Activated CD8-positive, alpha-beta memory T cell treated with anti-CD3 and anti-CD28 coated beads for 48 hours (primary cell): ENCODE data around the gene FOCAD.

ENCODE experiments used
- DNase-seq, 3 experiments: peaks; one replicate each; pipeline ENCODE4 v3.0.0-alpha.2; 2020; ENCODE audit warnings: low read depth in 2 of 3, low spot score in 2 of 3

Gene FOCAD

DNA sequence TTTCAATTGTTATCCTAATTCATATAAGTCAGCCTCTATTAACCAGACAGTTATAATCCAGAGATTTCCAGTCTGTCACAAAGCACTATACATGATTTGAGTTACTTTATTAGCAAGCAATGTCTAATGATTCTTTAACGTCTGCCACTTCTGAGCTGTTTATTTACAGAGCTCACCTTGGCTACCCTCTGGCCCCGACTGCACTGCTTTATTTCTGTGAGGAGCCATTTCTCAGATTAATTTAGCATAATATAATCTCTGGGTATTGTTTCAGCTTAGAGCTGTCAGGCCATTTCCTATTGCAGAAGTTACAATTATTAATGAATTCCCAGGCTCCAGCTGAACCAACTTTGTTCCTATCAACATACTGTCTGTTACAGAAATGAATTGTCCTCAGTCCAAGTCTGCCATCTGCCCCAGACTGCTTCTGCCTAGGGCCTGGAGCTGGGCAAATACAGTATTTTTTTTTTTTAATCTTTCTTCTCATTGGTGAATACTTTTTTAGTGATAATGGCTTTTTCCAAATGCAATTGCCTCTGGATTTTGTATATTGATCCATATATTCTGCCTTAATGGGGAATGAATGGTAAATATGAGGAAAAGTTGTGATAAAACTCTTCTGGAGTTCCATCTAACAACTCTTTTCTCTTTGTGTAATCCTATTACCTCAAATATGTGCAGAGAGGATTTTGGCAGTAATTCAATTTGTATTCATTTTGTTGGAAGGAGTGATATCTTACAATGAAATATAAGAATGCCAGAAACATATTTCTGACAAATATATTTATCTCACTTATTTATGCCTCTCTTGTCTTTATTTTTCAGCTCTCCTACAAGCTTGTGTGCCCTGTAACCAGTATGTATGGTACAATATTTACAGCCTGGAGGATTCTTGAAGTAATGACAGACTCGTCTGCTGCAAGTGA, 104.7 kb downstream of the FOCAD start:
- DNase-seq: no peak

DNA sequence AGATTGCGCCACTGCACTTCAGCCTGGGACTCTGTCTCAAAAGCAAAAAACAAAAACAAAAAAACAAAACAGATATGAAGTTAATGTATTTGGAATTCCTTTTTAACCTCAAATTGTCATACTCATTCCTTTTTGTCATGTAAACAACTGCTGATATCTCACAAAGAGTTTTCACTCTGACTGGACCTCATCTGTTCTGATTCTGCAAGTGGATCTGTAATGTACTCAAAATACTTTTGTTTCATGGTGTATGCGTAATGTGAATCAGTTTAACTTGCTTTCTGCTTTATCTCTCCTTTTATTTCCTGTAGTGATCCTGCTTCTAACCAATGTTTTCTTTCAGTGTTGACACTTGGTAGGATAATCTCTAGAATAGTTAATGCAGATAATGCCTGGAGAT, 106.7 kb downstream of the FOCAD start:
- DNase-seq: no peak

DNA sequence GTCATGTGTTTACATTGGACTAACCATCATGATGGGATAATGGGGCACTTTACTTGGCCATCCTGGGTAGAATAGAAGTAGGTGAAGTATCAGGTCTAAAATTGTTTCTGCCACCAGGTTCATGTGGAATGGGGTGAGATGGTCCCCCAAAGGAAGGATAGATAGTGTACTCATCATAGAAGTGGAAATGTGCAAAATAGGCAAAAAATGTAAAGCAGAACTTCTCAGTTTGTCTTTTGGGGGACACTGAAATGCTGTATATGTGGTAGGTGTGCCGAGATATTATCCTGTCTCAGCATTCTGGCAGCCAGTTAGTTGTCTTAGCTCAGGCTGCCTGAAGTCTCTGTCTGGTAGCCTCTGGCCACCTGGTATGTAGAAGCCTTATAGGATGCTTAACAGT, 107.6 kb downstream of the FOCAD start:
- DNase-seq: no peak

DNA sequence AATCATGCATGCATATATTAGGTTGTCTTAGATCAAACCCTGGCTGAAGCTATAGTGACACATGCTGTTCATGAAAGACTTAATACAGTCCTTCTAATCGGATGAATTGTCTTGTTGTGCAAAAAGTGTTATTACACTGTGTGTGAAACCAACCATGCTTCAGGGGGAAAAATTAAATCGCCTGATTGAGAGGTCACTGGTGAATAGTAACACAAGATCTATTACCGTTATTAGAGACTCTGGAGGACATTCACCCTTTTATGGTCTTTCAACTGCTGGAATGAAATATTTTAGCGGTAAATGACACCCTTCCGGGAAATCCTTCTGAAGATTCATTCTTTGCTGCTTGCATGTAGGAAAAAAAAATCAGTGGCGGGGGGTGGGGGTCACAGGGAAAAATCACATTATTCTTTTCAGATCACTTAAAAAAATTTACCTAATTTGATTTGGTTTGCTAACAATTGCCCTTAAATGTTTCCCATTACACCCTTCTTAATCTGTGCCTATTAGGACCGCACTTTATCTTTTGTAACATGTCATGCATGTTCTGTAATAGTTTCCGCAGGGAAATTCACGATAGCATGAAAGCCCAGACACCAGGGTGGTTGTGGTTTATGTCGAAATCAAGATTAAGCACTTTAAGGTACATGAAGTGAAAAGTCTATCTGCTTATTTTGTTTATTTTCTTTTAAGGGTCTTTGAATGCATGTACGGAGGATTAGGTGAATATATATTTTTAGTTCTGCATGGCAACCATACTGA, 120.6 kb downstream of the FOCAD start:
- DNase-seq: no peak

- no peak for DNase-seq
These were observed 121.7 kb downstream of the FOCAD start for GRCh38 chr9:20805766-20806165.

DNA sequence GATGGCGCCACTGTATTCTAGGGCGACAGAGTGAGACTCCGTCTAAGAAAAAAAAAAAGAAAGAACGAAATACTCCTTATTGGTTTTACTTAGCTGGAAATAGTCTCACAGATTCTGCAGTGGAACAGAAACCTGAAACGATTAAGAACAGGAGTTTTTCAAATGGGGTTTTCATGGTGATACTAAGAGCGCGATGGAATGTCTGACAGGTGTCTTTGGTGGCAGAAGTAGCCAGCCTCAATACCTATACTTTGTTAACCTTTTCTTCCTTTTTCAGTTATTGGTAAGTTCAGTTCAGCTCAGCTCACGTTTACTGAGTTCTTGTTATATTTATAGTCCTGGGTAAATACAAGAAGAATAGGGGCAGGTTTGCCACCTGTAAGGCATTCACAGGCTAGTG, 123.9 kb downstream of the FOCAD start:
- DNase-seq: no peak

DNA sequence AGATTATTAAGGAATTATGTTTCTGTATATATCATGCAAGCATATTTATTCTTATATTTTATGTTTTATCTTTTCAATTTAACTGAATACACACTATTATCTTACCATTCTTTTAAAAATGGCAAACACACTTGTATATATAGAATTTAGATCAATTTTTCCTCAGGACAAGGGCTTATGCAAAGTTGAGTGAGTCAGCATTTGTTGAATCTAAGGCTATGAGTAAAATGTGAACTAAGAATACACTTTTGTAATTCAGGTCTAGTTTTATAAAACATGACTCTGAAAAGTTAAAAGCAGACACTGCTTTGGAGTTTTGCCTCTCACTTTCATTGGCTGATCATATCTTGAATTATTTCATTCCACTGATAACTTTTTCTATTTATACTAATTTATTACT, 127.8 kb downstream of the FOCAD start:
- DNase-seq: no peak

DNA sequence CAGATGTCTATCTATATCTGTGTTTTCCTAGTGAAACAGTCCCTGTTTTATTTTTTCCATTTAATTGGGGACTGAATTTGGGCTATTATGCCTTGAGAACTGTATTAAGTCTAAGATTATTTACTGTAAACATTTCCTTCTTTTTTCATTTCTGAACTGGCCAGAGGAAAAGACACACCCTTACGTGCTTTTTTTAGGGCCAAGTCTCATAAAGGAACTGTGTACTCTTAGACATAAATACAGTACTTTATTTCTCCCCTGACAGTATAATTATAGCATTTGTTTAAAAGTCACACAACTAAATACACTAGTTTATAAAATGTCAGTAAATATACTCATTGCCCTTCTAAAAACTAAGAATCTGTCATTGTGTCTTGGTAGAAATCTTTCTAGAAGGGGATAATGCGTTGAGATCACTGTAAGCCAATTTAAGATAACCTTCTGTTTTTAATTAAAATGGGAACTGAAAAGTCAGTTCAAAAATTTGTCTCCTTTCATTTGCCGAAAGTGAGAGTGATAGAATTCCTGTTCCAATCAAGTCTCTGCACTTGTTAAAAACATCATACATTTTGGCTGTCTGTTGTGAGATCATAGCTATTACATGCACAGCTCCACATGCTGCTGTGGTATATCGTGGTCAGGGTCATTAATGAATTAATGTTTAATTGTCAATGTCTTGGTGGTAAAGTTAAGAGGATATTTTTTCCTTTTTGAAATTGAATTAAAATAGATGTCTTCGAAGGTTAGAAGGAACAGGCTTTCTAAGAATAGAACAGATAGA, 132.1 kb downstream of the FOCAD start:
- no peak for DNase-seq

- no peak for DNase-seq
These were observed 139.0 kb downstream of the FOCAD start for GRCh38 chr9:20823051-20823450.

GRCh38 chr9:20831028-20831427, 147.0 kb downstream of the FOCAD start:
- no peak for DNase-seq

GRCh38 chr9:20832775-20833174, 148.7 kb downstream of the FOCAD start:
- DNase-seq: no peak

DNA sequence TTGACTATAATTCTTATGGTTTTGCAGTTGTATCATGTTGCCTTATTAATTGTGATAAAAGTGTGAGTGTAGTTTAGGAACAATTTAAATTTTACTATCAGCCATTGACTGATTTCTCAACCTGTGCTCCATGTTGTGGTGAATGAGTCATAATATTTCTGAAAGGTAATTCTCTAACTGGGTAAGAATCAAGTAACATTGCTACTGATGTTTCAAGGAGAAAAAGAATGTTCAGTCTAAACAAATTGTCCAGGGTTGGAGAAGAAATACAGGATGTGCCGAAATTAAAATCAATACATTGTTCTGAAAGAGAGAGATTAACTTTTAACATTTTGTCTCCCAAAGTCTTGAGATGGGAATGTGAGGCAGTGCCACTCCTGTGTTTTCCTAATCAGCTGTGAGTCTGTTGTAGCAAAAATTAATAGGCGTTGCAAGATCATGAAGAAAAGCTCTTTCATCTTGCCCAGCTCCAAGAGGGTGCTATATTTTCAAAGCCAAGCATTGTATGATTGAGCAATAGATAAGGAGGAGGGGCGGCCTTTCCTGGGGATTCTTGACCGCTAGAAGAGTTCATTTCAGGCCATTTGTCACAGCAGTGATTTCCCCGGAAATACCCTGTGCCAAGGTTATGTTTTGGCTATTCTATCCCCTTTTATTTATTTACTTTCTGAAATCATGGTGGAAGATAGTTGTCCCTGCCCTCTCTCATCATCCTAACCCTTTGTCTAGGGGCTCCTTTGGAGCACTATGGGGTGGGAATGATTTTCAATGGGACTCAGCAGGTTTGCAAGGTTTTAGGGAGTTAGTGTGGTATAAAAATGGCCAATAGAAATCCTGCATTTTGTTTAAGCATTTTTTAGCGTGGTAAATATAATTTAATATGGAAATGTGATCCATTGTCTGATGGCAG, 151.6 kb downstream of the FOCAD start:
- no peak for DNase-seq

GRCh38 chr9:20837166-20837565, 153.1 kb downstream of the FOCAD start:
- DNase-seq: no peak

DNA sequence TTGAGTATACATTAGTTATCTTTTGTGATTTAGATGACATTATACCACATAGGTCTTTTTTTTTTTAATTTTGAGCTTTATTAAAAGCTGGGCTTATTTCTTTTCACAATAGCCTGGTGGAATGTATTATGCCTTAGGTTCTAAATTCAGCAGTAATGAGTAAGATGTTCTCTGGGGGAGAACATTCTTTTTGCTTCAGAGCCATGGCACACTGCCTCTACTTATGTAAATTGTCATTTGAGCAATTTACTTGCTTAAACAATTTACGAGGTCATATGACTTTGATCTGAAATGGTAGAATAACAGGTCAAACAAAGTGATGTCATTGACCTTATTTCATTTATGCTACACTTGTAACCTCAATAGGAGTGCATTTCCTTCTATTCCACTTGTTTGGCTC, 154.2 kb downstream of the FOCAD start:
- no peak for DNase-seq

DNA sequence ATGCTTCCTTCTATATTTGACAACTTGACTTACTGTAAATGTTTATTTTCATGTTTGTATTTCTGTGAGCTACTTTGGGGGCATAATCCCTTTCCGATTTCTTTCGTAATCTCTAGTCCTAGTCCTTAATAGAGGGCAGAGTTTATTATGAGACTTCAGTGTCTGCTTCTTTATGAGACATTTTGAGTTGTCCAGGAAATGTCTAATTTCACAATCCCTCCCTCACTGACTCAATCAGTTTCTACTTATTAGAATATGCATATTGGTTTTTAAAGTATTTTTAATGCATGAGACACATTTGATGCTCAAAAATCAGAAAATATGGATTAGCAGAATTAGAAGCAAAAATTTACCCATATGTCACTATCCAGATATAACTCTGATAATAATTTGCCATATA, 160.9 kb downstream of the FOCAD start:
- DNase-seq: no peak

DNA sequence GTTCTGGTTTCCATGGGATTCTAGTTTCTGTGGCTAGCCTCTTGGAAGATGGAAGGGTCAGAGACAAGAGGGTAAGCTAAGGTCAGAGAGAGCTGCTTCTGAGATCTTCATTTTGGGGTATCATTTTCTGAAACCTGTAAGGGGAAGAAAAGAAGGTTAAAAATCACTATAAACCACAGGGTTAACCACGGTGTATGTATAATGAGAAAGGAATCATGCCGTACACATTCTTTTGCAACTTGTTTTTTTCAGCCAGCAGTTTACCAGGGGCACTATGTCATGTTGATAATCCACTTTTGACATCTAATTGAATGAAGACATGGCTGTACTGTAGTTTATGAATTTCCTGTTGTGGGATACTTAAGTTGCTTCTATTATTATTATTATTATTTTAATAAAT, 164.4 kb downstream of the FOCAD start:
- no peak for DNase-seq

- DNase-seq: no peak
These were observed 169.8 kb downstream of the FOCAD start for GRCh38 chr9:20853866-20854265.

GRCh38 chr9:20854444-20854843, 170.4 kb downstream of the FOCAD start:
- DNase-seq: no peak

DNA sequence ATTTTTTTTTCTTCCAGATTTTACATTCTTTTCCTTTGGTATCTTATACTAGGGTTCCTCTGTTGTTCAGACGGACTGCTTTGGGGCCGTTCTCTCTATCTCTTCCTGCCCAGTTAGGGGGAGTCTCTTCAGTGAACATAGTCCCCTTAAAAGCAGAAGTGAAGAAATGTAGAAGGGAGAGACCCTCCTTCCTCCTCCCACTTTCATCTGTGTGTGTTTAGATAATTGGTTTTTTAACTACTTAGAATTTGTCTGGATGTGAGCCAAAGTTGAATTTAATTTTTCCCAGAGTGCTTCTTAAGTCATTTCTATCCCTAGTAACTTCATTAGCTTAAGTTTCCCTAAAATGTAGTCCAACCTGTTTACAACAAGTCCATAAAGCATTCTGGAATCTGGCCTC, 179.9 kb downstream of the FOCAD start:
- no peak for DNase-seq

DNA sequence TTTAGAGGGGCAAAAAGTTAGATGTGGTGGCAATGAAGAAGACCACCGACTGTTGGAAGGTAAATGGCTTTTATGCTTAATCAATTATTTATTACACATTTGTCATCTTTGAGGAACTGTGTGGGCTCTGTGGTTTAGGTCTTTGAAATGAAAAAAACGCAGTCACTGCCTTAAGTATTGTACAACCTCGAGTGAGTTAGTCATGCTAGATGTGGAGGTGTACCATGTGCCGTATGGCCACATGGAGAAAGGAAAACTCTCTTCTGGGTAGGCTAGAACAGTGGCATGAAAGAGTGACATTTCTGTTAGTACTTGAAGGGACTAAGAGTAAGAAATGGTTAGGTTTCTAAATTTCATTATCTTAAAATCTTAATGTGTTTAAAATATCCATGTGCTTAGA, 181.3 kb downstream of the FOCAD start:
- no peak for DNase-seq

DNA sequence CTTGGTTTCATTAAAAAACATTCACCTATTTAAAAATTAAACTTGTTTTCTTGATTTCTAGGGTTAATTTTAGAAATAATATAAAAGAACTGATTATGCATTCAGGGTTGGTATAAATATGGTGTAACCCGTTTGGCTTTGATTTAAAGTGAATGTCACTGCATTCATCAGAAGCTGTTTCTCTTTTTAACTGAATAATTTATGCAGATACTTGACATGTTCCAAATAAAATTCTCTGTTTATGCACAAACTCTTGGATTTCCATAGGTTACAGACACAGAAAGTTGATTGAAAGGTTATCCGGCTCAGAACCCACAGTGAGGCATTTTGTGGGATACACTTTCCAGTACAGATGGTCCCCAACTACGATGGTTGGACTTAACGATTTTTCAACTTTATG, 186.1 kb downstream of the FOCAD start:
- DNase-seq: no peak
